Ureter (tissue), 1 donor: ENCODE measurements around the gene GAB4. TPM values are rescaled to one million over a fixed set of nuclear protein-coding genes. Genes with fewer than 3 reads are reported as not detected.
"Not testable (repeated sequence)": the region's sequence is repeated elsewhere in the genome, so short reads cannot be mapped to it uniquely, and the experiment has no call there.

Experiments used
- DNase-seq: peaks from one replicate; pipeline ENCODE4 v3.0.0-alpha.2; 2020; ENCODE audit warnings: low spot score
- total RNA-seq: library from RNA; stranded (reverse); gene quantifications from one replicate; pipeline ENCODE4 v1.2.4, GENCODE V29; 2023
- donor health status: DM: yes; HTN: yes; CAD: no.

The GAB4 gene
- 0.23 TPM for total RNA-seq

GRCh38 chr22:17007852-17008731 lies at the start of gene GAB4:
GAB4 (minus strand) TSS chr22:17008222; CDS start chr22:17008114, 108 bp downstream.
- DNase-seq = no peak

- DNase-seq = no peak
These were observed 48.8 kb upstream of the GAB4 start for GRCh38 chr22:17056807-17057206.

- no peak for DNase-seq
These were observed 48.0 kb upstream of the GAB4 start for GRCh38 chr22:17056058-17056457.

- DNase-seq = no peak
These were observed 39.6 kb upstream of the GAB4 start for GRCh38 chr22:17047656-17048055.

- DNase-seq = no peak
These were observed 38.7 kb upstream of the GAB4 start for GRCh38 chr22:17046566-17047348.

- no peak for DNase-seq
These were observed 35.5 kb upstream of the GAB4 start for GRCh38 chr22:17043521-17043920.

- not testable (repeated sequence) for DNase-seq
These were observed 29.1 kb upstream of the GAB4 start for GRCh38 chr22:17036842-17037711.

GRCh38 chr22:17035976-17036841 lies 28.2 kb upstream of the GAB4 start:
- DNase-seq = not testable (repeated sequence)

GRCh38 chr22:17035246-17035645 lies 27.2 kb upstream of the GAB4 start:
- DNase-seq = no peak

- not testable (repeated sequence) for DNase-seq
These were observed 26.5 kb upstream of the GAB4 start for GRCh38 chr22:17034532-17034931.

GRCh38 chr22:17032277-17032676 lies 24.3 kb upstream of the GAB4 start:
- DNase-seq = not testable (repeated sequence)

- DNase-seq = not testable (repeated sequence)
These were observed 16.4 kb upstream of the GAB4 start for GRCh38 chr22:17024380-17024779.

- not testable (repeated sequence) for DNase-seq
These were observed 7.5 kb upstream of the GAB4 start for GRCh38 chr22:17015552-17015951.

GRCh38 chr22:17014101-17014440 lies 6.0 kb upstream of the GAB4 start:
- not testable (repeated sequence) for DNase-seq

- DNase-seq = no peak
These were observed 5.5 kb upstream of the GAB4 start for GRCh38 chr22:17013396-17014100.

GRCh38 chr22:17012267-17012666 lies 4.2 kb upstream of the GAB4 start:
- DNase-seq = no peak

- no peak for DNase-seq
These were observed 1.7 kb upstream of the GAB4 start for GRCh38 chr22:17009640-17010291.

- no peak for DNase-seq
These were observed 765 bp downstream of the GAB4 start for GRCh38 chr22:17007257-17007656.

- DNase-seq = no peak
These were observed 18.1 kb downstream of the GAB4 start for GRCh38 chr22:16989915-16990314.

- no peak for DNase-seq
These were observed 19.8 kb downstream of the GAB4 start for GRCh38 chr22:16988257-16988656.
